A673 (cell line): ENCODE data around the gene LSM3. TPM values are rescaled to one million over a fixed set of nuclear protein-coding genes. Genes with fewer than 3 reads are reported as not detected.

Source experiments
- BruUV-seq: library from RNA; stranded (reverse); fragments of 400-500 nt; replicated peaks from 2 replicates; lab custom pipeline; 2021; lab: Mats Ljungman, UMichigan
- CTCF ChIA-PET: fragments of 300-600 bp; sonication (Branson Sonifier 250); formaldehyde crosslinking; loops from one replicate; lab custom pipeline; 2022; ENCODE audit warnings: antibody characterized with exemption; lab: Charles Lee
- POLR2A ChIA-PET: fragments of 300-600 bp; sonication (Branson Sonifier 250); formaldehyde crosslinking; loops from one replicate; lab custom pipeline; 2022; ENCODE audit warnings: antibody characterized with exemption; ENCODE audit not compliant: low non-redundant PET; lab: Charles Lee
- DNase-seq: peaks from one replicate; pipeline ENCODE4 v3.0.0-alpha.2; 2015; ENCODE audit warnings: low spot score
- H3K27ac ChIP-seq: fragments of 200-600 bp; sonication (generic); 2 replicates; pipeline ENCODE4 v1.5.1; 2016; ENCODE audit warnings: mixed run types, low read depth, mild to moderate bottlenecking, mixed read lengths, antibody characterized with exemption, low read length; ENCODE audit not compliant: poor library complexity, severe bottlenecking
- H3K27me3 ChIP-seq: fragments of 200-600 bp; sonication (generic); replicated peaks from 2 replicates; pipeline ENCODE4 v1.6.1; 2017; ENCODE audit warnings: mixed run types, low read depth, mild to moderate bottlenecking, mixed read lengths, antibody characterized with exemption, low read length; ENCODE audit not compliant: insufficient read depth, poor library complexity
- H3K36me3 ChIP-seq: fragments of 200-600 bp; sonication (generic); 2 replicates; pipeline ENCODE4 v1.6.1; 2016; ENCODE audit warnings: mixed run types, mild to moderate bottlenecking, mixed read lengths, antibody characterized with exemption, low read length; ENCODE audit not compliant: insufficient read depth, poor library complexity, severe bottlenecking
- H3K4me1 ChIP-seq: fragments of 200-600 bp; sonication (generic); 2 replicates; pipeline ENCODE4 v1.6.1; 2017; ENCODE audit warnings: mixed run types, mild to moderate bottlenecking, mixed read lengths, antibody characterized with exemption, low read length; ENCODE audit not compliant: insufficient read depth, poor library complexity, severe bottlenecking
- H3K4me3 ChIP-seq: fragments of 200-600 bp; sonication (generic); 2 replicates; pipeline ENCODE4 v1.5.1; 2016; ENCODE audit warnings: low read depth, mixed run types, mild to moderate bottlenecking, mixed read lengths, low read length; ENCODE audit not compliant: poor library complexity, severe bottlenecking
- H3K9me3 ChIP-seq: fragments of 200-600 bp; sonication (generic); 2 replicates; pipeline ENCODE4 v1.6.1; 2016; ENCODE audit warnings: mixed run types, low read depth, mild to moderate bottlenecking, mixed read lengths, antibody characterized with exemption, low read length; ENCODE audit not compliant: poor library complexity, severe bottlenecking
- EZH2 ChIP-seq: fragments of 200-600 bp; sonication (generic); IDR thresholded peaks from 2 replicates; pipeline ENCODE4 v1.6.1; 2017; ENCODE audit warnings: borderline replicate concordance, low read depth, mild to moderate bottlenecking, mixed read lengths, antibody characterized with exemption, low read length; ENCODE audit not compliant: poor library complexity, severe bottlenecking
- intact Hi-C: fragments of 100-400 bp; cut with micrococcal nuclease; formaldehyde crosslinking; loops from one replicate; pipeline ENCODE4 v1.10.0; 2022; ENCODE audit not compliant: unreplicated experiment
- total RNA-seq: library from RNA; stranded (reverse); gene quantifications from 2 replicates; pipeline ENCODE4 v1.2.3, GENCODE V29; 2021
- TF ChIP-seq, protein P1 (sequence below): fragments of 300-800, 200-600 bp; sonication (generic); conservative IDR thresholded peaks from 2 replicates; pipeline ENCODE4 v1.5.1; 2017; ENCODE audit warnings: low read depth, mild to moderate bottlenecking, antibody characterized with exemption, low read length, moderate library complexity, mixed read lengths

The LSM3 gene
- total RNA-seq, 1 experiment from 2014 or later = 29.4 TPM

DNA sequence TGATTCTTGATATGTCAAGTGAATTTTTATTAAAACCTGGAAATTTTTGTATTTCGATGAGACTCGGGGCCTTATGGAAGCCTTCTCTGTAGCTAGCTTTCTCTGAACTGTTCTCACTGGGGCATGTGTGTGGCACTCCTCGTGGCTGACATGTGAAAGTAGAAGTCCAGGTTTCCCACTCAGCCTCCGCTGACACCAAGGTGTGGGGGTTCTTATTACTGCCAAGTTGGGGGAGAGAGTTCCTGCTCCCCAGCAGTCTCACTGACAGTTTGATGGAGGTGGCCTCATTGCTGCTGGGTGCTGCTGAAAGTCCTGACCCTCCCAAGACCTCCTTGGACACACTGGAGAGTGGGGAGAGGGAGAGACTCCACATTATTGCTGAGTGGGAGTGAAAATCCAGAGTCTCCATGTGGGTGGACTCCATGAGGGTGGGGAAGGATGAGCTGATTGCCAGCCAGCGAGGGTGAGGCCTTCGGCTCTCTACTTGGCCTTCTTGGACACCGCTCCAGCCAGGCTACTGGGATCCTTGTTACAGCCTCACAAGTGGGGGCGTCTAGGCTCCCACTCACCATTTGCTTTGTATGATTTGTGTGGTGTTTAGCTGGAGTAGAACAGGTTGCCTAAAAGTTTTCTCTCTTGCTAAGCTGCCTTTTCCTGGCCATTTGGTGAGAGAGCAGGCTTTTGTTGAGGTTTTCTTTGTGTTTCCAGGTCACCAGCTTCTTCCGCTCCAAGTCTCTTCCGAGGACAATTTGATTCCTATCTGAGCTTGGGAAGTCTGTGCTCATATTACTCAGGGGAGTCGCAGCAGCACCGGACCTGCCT lies 64.1 kb downstream of the LSM3 start:
- BruUV-seq = no TSS peak
- Histone ChIP-seq H3K27me3 (peaks cover 10% of the 10 kb centered on the region), H3K36me3 (no peaks in the 10 kb centered on the region), H3K4me3 (no peak overlapping the region), H3K4me1 (no peaks in the 10 kb centered on the region), H3K9me3 (no peaks in the 10 kb centered on the region), H3K27ac (no peak overlapping the region)
- intact Hi-C loops = no loop called here
- TF ChIP-seq, protein P1, sequence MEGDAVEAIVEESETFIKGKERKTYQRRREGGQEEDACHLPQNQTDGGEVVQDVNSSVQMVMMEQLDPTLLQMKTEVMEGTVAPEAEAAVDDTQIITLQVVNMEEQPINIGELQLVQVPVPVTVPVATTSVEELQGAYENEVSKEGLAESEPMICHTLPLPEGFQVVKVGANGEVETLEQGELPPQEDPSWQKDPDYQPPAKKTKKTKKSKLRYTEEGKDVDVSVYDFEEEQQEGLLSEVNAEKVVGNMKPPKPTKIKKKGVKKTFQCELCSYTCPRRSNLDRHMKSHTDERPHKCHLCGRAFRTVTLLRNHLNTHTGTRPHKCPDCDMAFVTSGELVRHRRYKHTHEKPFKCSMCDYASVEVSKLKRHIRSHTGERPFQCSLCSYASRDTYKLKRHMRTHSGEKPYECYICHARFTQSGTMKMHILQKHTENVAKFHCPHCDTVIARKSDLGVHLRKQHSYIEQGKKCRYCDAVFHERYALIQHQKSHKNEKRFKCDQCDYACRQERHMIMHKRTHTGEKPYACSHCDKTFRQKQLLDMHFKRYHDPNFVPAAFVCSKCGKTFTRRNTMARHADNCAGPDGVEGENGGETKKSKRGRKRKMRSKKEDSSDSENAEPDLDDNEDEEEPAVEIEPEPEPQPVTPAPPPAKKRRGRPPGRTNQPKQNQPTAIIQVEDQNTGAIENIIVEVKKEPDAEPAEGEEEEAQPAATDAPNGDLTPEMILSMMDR = no peak
- TF ChIP-seq EZH2 = no peak
- ChIA-PET POLR2A (no interaction called here), CTCF (no interaction called here)
- no peak for DNase-seq

DNA sequence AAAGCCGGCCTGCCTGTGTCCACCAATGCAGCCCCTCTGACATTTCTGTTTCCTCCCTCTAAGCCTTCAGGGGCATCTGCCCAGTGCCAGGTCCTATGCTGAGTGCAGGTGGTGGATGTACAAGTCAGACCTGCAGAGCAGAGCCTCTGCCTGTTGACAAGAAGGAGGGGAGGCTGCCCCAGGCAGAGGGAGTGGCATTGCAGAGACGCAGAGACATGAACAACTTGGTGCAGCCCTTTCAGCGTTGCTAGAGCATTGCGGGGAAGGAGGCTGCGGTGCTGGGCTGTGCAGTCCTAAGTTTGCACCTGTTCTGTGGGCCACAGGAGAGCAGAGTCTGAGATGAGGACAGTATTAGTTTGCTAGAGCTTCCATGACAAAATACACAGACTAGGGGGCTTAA lies 65.2 kb downstream of the LSM3 start:
- no peaks in the 10 kb centered on the region for H3K27me3 ChIP-seq
- H3K4me1 ChIP-seq = no peaks in the 10 kb centered on the region
- H3K36me3 ChIP-seq = no peaks in the 10 kb centered on the region
- BruUV-seq = no TSS peak
- intact Hi-C loops = no loop called here
- H3K9me3 ChIP-seq = no peaks in the 10 kb centered on the region
- CTCF ChIA-PET = no interaction called here
- no peak for DNase-seq
- POLR2A ChIA-PET = no interaction called here
- H3K4me3 ChIP-seq = no peak overlapping the region
- H3K27ac ChIP-seq = no peak overlapping the region
- no peak for TF ChIP-seq EZH2
- TF ChIP-seq, protein P1 = no peak

DNA sequence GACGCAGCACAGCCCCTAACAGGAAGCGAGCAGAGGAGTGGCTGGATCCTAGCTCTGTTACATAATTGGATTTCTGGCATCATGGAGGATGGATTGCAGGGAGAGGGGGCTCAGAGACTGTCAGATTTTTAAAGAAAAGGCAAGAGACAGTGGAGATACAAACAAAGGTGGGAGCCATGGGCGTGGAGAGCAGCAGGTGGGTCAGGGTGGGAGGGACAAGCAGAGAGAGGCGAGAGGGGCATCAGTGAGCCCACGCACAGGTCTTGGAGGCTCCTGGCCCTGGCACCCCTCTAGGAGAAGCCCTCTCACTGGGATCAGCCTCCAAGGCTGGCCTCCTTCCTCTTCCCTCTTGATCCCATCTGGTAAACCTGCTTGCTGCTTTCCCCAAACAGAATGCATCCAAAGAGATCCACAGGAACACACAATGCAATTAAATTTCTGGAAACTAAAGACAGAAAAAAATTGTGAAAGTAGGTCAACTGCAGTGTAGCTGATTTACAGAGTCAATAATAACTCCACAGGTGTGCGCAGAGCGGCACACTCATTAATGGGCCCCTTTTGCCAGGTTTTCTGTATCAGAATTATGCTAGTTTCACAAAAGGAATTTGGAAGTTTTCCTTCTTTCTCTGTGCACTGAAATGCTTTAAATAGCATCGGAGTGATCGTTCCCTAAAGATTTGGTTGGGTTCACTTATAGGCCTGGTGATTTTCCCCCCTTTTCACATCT lies 66.1 kb downstream of the LSM3 start:
- ChIA-PET POLR2A (no interaction called here), CTCF (no interaction called here)
- Histone ChIP-seq H3K4me3 (no peak overlapping the region), H3K4me1 (no peaks in the 10 kb centered on the region), H3K27ac (no peak overlapping the region), H3K27me3 (no peaks in the 10 kb centered on the region), H3K36me3 (no peaks in the 10 kb centered on the region), H3K9me3 (no peaks in the 10 kb centered on the region)
- TF ChIP-seq EZH2 = no peak
- TF ChIP-seq, protein P1 = no peak
- no peak for DNase-seq
- intact Hi-C loops = no loop called here
- no TSS peak for BruUV-seq
